ENCODE measurements around the gene SCARF2.

SCARF2 gene

GRCh38 chr22:20465759-20466077, 28.1 kb upstream of the SCARF2 start (continued):
- no peak for TF ChIP-seq ZNF518A (tag by site-specific recombination; conservative IDR thresholded peaks at IDR 0.05; ENCODE audit: low read depth)
- TF ChIP-seq ZNF391 (tag by site-specific recombination; IDR thresholded peaks at IDR 0.05; ENCODE audit: borderline replicate concordance, low read depth) = no peak
- no peak for TF ChIP-seq ZNF701 (tag by site-specific recombination; IDR thresholded peaks at IDR 0.05)
- no peak for TF ChIP-seq ZNF239 (tag by site-specific recombination; IDR thresholded peaks at IDR 0.05)
- TF ChIP-seq ZNF664 (tag by site-specific recombination; IDR thresholded peaks at IDR 0.05) = no peak
- no peak for TF ChIP-seq HIC1 (tag by site-specific recombination; IDR thresholded peaks at IDR 0.05)

- ChIA-PET POLR2A (no interaction called here), CTCF (interaction anchor here (1.0 to 1.3 kb wide), 2 partner anchors 8 to 46 kb away, joined by 3 to 4 read pairs; no protein-coding TSS in a partner anchor)
- Histone ChIP-seq H3K4me1 (ENCODE audit: control insufficient read depth, insufficient read depth, low read length) (no peaks in the 10 kb centered on the region), H3K36me3 (ENCODE audit: control insufficient read depth in 2 of 2, insufficient read depth in 1 of 2, low read length in 2 of 2) (peaks cover 0 to 68% of the 10 kb centered on the region in 2 experiments; a peak in 2 of 3 replicates), H3K27ac (ENCODE audit: extremely low read depth, low read depth, low read length) (no peak overlapping the region), H3K4me3 (ENCODE audit: low read depth, low read length) (no peak overlapping the region), H3K9me3 (ENCODE audit: control insufficient read depth, insufficient read depth, low read depth, low read length) (no peaks in the 10 kb centered on the region)
- TF ChIP-seq ZNF211 (tag by site-specific recombination; IDR thresholded peaks at IDR 0.05; ENCODE audit: low read depth) = no peak
- TF ChIP-seq KLF7 (tag by site-specific recombination; IDR thresholded peaks at IDR 0.05; ENCODE audit: borderline replicate concordance) = no peak
- no peak for TF ChIP-seq ZNF2 (tag by site-specific recombination; IDR thresholded peaks at IDR 0.05)
- no peak for TF ChIP-seq ZBTB10 (tag by site-specific recombination; IDR thresholded peaks at IDR 0.05)
- no peak for TF ChIP-seq ZNF404 (tag by site-specific recombination; IDR thresholded peaks at IDR 0.05)
- no peak for TF ChIP-seq ZNF280C (tag by site-specific recombination; IDR thresholded peaks at IDR 0.05)
Measured at GRCh38 chr22:20464912-20465758, 27.5 kb upstream of the SCARF2 start.

All from HEK293 (cell line).